Calu3 (cell line): ENCODE results near the gene SPARCL1. TPM values are rescaled to one million over a fixed set of nuclear protein-coding genes. Genes with fewer than 3 reads are reported as not detected.
"Not testable (repeated sequence)": the region's sequence is repeated elsewhere in the genome, so short reads cannot be mapped to it uniquely, and the experiment has no call there.

Experiments
- BruUV-seq: library from RNA; stranded (reverse); fragments of 400-500 nt; replicated peaks from 2 replicates; lab custom pipeline; 2021; lab: Mats Ljungman, UMichigan
- CTCF ChIA-PET: fragments of 300-600 bp; sonication (Branson Sonifier 250); formaldehyde crosslinking; loops from one replicate; lab custom pipeline; 2022; ENCODE audit warnings: antibody characterized with exemption; lab: Charles Lee
- DNase-seq: peaks from one replicate; pipeline ENCODE4 v3.0.0; 2022
- H3K27ac Mint-ChIP-seq: one replicate; pipeline ENCODE4 v1.8.0; 2022; ENCODE audit warnings: mixed read lengths; ENCODE audit not compliant: unreplicated experiment
- H3K27me3 Mint-ChIP-seq: one replicate; pipeline ENCODE4 v1.8.0; 2022; ENCODE audit warnings: mixed read lengths; ENCODE audit not compliant: unreplicated experiment
- H3K36me3 Mint-ChIP-seq: one replicate; pipeline ENCODE4 v1.8.0; 2022; ENCODE audit warnings: mild to moderate bottlenecking, moderate library complexity, mixed read lengths; ENCODE audit not compliant: insufficient read depth, unreplicated experiment
- H3K4me1 Mint-ChIP-seq: one replicate; pipeline ENCODE4 v1.8.0; 2022; ENCODE audit warnings: mild to moderate bottlenecking, low read depth, mixed read lengths; ENCODE audit not compliant: unreplicated experiment
- H3K4me3 Mint-ChIP-seq: one replicate; pipeline ENCODE4 v1.8.0; 2022; ENCODE audit warnings: mild to moderate bottlenecking, low read depth, moderate library complexity, mixed read lengths; ENCODE audit not compliant: unreplicated experiment
- H3K9me3 Mint-ChIP-seq: one replicate; pipeline ENCODE4 v1.8.0; 2022; ENCODE audit warnings: low read depth, mixed read lengths; ENCODE audit not compliant: unreplicated experiment
- intact Hi-C: fragments of 100-400 bp; cut with micrococcal nuclease; formaldehyde crosslinking; loops from one replicate; pipeline ENCODE4 v1.10.0; 2022; ENCODE audit not compliant: unreplicated experiment
- total RNA-seq: library from RNA; stranded (reverse); gene quantifications from 2 replicates; pipeline ENCODE4 v1.2.3, GENCODE V29; 2022
- TF ChIP-seq, protein P1 (sequence below): fragments of 200-600 bp; IDR thresholded peaks from one replicate; pipeline ENCODE4 v1.8.0; 2022; ENCODE audit warnings: antibody characterized with exemption; ENCODE audit not compliant: unreplicated experiment

SPARCL1 gene
- total RNA-seq, 1 experiment from 2014 or later: not detected

DNA sequence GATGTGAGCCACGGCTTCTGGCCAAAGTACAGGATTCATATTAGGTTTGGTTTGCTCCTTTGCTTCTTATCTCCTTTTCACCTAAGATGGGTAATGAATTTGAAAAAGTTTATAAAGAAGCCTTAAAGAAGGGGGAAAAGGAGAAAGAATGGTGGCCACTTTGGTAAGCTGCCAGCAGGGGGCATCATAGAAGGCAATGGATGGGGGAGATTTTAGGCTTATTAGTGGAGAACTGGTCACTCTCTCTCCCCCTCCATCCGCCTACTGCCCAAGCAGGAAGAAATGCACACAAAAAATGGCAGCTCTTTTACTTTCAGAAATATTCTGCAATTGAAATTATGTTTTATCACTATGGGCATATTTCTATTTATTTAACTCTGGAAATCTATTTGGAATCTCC, 32.0 kb downstream of the SPARCL1 start:
- DNase-seq: no peak
- Mint-ChIP-seq H3K27me3 (no peaks in the 10 kb centered on the region), H3K27ac (no peak overlapping the region), H3K36me3 (no peaks in the 10 kb centered on the region), H3K4me3 (no peak overlapping the region), H3K9me3 (peaks cover 6% of the 10 kb centered on the region), H3K4me1 (peaks cover 3% of the 10 kb centered on the region)
- TF ChIP-seq, protein P1, sequence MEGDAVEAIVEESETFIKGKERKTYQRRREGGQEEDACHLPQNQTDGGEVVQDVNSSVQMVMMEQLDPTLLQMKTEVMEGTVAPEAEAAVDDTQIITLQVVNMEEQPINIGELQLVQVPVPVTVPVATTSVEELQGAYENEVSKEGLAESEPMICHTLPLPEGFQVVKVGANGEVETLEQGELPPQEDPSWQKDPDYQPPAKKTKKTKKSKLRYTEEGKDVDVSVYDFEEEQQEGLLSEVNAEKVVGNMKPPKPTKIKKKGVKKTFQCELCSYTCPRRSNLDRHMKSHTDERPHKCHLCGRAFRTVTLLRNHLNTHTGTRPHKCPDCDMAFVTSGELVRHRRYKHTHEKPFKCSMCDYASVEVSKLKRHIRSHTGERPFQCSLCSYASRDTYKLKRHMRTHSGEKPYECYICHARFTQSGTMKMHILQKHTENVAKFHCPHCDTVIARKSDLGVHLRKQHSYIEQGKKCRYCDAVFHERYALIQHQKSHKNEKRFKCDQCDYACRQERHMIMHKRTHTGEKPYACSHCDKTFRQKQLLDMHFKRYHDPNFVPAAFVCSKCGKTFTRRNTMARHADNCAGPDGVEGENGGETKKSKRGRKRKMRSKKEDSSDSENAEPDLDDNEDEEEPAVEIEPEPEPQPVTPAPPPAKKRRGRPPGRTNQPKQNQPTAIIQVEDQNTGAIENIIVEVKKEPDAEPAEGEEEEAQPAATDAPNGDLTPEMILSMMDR: no peak
- CTCF ChIA-PET: no interaction called here
- BruUV-seq: no TSS peak
- intact Hi-C loops: no loop called here

DNA sequence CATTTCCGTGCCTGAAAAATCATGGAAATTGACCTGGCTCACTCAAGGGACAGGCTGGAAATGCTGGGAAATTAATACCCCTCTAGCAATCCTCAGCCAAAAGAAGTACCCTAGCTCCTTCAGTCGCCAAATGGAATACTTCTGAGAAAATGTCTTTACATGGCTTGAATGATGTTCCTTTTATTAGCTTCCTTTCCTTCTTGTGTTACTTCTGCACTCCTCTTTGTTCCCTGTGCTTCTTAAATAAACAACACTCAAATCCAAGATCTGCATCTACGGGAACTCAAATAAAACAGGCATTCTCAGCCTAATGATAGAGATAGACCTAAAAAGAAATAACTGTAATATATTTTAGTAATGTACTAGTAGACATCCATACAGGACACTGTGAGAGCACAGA, 36.1 kb downstream of the SPARCL1 start:
- CTCF ChIA-PET: no interaction called here
- intact Hi-C loops: no loop called here
- TF ChIP-seq, protein P1: no peak
- Mint-ChIP-seq H3K27ac (no peak overlapping the region), H3K9me3 (peaks cover 9% of the 10 kb centered on the region), H3K4me1 (peaks cover 4% of the 10 kb centered on the region), H3K4me3 (no peak overlapping the region), H3K27me3 (no peaks in the 10 kb centered on the region), H3K36me3 (no peaks in the 10 kb centered on the region)
- DNase-seq: no peak
- no TSS peak for BruUV-seq

DNA sequence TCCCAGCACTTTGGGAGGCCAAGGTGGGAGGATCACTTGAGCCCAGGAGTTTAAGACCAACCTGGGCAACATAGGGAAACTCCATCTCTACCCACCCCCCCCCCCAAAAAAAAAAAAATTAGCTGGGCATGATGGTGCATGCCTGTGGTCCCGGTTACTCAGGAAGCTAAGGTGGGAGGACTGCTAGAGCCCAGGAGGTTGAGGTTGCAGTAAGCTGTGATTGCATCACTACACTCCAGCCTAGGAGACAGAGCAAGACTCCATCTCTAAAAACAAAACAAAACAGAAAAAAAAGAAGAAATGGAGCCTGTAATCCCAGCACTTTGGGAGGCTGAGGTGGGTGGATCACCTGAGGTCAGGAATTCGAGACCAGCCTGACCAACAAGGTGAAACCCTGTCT, 37.3 kb downstream of the SPARCL1 start:
- not testable (repeated sequence) for DNase-seq

DNA sequence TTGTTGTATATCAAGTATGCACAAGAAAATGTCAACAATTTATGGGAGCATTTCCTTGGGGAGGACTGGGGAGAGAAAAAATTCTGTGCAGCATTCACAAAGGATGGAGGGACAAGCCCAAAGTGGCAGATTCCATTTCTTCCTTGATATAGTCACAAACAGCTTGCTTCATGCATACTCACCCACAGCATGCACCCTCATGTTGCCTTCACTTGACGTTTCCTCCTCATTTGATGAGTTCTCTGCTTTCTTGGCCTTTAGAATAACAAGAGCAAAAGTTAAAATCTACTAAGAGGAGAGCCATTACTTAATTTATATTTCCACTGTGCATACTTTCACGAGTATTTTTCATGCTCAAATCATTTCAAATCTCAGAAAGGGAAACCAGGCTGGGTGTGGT, 37.7 kb downstream of the SPARCL1 start:
- Mint-ChIP-seq H3K4me1 (peaks cover 9% of the 10 kb centered on the region), H3K27ac (no peak overlapping the region), H3K27me3 (no peaks in the 10 kb centered on the region), H3K9me3 (peaks cover 12% of the 10 kb centered on the region), H3K4me3 (no peak overlapping the region), H3K36me3 (no peaks in the 10 kb centered on the region)
- no TSS peak for BruUV-seq
- CTCF ChIA-PET: no interaction called here
- intact Hi-C loops: no loop called here
- DNase-seq: no peak
- TF ChIP-seq, protein P1: no peak

More for the DNA sequence above, 37.3 kb downstream of the SPARCL1 start:
- H3K27me3 Mint-ChIP-seq, H3K4me3 Mint-ChIP-seq, H3K36me3 Mint-ChIP-seq, BruUV-seq, intact Hi-C loops, H3K27ac Mint-ChIP-seq, H3K4me1 Mint-ChIP-seq, CTCF ChIA-PET: not testable (repeated sequence)
- peaks cover 12% of the 10 kb centered on the region for H3K9me3 Mint-ChIP-seq

DNA sequence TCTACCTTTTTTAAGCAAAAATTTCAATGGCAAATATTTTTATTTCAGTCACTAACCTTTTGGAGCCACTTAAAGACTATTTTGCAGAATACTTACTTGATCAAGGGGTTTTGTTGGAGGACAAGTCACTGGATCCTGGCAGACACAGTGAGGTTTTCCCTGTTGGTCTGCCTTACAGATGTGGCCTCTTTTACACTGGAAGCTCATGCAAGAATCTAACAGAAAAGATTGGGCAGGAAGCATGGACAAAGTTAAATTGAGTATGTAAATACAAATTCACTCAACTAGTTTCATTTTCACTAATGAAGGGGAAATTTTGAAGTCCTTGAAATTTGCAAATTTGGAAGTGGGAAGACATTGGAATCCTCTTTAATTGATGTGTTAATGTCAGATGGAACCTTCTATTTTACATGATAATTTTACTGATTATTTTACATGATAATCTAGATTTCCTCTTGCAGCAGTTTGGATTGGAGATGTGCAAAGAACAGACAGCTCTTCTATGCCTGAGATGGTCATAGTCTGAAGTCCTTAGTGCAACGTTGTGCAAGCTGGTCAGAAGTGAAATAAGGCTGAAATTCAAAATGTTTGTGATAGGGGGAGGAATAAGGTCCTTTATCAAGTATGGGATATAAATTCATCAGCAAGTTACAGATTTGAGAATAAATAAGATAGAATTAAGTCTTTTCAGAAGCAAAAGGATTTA, 38.4 kb downstream of the SPARCL1 start:
- peaks cover 9% of the 10 kb centered on the region for H3K4me1 Mint-ChIP-seq
- H3K27ac Mint-ChIP-seq: no peak overlapping the region
- BruUV-seq: no TSS peak
- intact Hi-C loops: no loop called here
- H3K9me3 Mint-ChIP-seq: peaks cover 12% of the 10 kb centered on the region
- CTCF ChIA-PET: no interaction called here
- no peak overlapping the region for H3K4me3 Mint-ChIP-seq
- DNase-seq: no peak
- H3K27me3 Mint-ChIP-seq: no peaks in the 10 kb centered on the region
- TF ChIP-seq, protein P1: no peak
- no peaks in the 10 kb centered on the region for H3K36me3 Mint-ChIP-seq
